Activated T-cell treated with anti-CD3 and anti-CD28 coated beads, Interleukin-2, amount 50 U/mL, for 24 hours (primary cell): ENCODE results near the gene PRKRA.
"Not testable (repeated sequence)": the region's sequence is repeated elsewhere in the genome, so short reads cannot be mapped to it uniquely, and the experiment has no call there.

Source experiments
- DNase-seq: peaks from one replicate; pipeline ENCODE4 v3.0.0-alpha.2; 2020
- H3K27ac Mint-ChIP-seq: 2 replicates; pipeline ENCODE4 v1.8.0; 2020; ENCODE audit warnings: mild to moderate bottlenecking, mixed read lengths
- H3K27me3 Mint-ChIP-seq: 2 replicates; pipeline ENCODE4 v1.8.0; 2020; ENCODE audit warnings: mixed read lengths
- H3K36me3 Mint-ChIP-seq: 2 replicates; pipeline ENCODE4 v1.8.0; 2020; ENCODE audit warnings: low read depth, mixed read lengths
- H3K4me1 Mint-ChIP-seq: 2 replicates; pipeline ENCODE4 v1.8.0; 2020; ENCODE audit warnings: low read depth, mixed read lengths
- H3K4me3 Mint-ChIP-seq: 2 replicates; pipeline ENCODE4 v1.8.0; 2020; ENCODE audit warnings: mild to moderate bottlenecking, moderate library complexity, mixed read lengths
- H3K9me3 Mint-ChIP-seq: 2 replicates; pipeline ENCODE4 v1.8.0; 2020; ENCODE audit warnings: mixed read lengths

Gene PRKRA

DNA sequence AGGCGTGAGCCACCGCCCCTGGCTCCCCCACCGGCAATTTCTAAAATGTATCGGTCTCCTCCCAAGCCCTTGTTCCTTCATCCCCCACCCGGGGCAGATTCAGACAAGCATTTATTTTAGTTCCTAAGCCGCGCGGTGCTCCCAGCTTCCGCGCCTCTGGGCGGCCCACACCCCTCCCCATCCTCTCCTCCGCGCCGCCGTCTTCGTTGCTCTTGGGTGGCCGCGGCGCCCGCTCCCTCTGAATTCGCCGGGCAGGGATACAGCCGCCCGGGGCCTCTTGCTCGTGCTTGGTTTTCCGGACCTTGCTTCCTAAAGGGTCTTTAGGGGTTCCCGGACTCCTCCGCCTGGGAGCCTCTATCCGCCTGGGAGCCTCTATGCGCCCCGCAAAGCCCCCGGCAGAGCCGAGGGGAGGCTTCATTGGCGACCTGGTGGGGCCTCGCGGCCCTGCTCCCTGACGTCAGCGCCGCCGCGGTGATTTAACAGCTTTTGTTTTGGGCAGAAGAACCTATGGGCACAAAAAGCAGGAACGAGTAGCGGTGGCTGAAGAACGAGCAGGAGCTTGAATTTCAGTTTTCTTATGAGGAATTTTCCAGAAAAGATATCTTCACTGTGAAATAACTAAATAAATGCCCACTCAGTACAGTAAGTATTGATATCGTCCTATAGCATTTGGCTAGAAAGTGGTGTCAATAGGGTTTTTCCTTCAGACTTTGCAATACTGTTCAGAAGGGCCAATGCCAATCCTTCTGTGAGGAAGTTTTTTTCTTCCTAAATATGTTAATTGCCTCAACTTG lies 37.3 kb downstream of the PRKRA start:
- H3K36me3 Mint-ChIP-seq = peaks cover 9% of the 10 kb centered on the region
- peak; percentile 86 for DNase-seq
- no peaks in the 10 kb centered on the region for H3K27me3 Mint-ChIP-seq
- H3K4me3 Mint-ChIP-seq = peak overlapping the region; percentile 89
- peaks cover 23% of the 10 kb centered on the region for H3K4me1 Mint-ChIP-seq
- H3K27ac Mint-ChIP-seq = peak overlapping the region; percentile 93
- no peaks in the 10 kb centered on the region for H3K9me3 Mint-ChIP-seq

DNA sequence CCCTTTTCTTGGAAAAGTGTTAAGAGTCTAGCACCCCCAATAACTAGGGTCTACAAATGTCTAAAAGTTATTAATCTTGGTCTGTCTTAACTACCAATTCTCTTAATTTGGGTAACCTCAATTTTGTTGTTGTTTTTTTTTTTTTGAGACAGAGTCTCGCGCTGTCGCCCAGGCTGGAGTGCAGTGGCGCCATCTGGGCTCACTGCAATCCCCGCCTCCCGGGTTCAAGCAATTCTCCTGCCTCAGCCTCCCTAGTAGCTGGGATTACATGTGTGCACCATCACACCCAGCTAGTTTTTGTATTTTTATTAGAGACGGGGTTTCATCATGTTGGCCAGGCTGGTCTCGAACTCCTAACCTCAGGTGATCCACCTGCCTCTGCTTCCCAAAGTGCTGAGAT lies 38.5 kb downstream of the PRKRA start:
- not testable (repeated sequence) for H3K27ac Mint-ChIP-seq, H3K36me3 Mint-ChIP-seq, H3K27me3 Mint-ChIP-seq, H3K9me3 Mint-ChIP-seq, DNase-seq
- peaks cover 23% of the 10 kb centered on the region for H3K4me1 Mint-ChIP-seq
- H3K4me3 Mint-ChIP-seq = peak overlapping the region; percentile 89

DNA sequence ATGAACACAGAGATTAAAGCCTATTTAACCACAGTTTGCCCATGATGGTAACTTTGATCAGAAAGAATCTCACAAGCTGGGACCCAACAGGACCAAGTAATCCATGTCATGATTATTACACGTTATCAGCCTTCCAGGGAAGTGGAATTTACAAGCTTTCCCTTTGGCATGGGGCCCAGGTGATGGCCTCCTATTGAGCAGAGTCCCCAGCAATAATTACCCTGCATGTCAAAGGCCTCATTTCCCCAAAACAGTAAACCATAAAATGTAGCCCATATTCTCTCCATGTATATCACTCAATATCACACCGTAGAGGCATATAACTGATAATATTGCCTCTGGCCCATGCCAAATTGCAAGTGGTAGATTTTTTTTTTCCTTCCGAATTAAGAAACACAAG lies 38.9 kb downstream of the PRKRA start:
- no peak for DNase-seq
- Mint-ChIP-seq H3K4me3 (no peak overlapping the region), H3K27me3 (no peaks in the 10 kb centered on the region), H3K27ac (no peak overlapping the region), H3K9me3 (no peaks in the 10 kb centered on the region), H3K4me1 (peaks cover 23% of the 10 kb centered on the region), H3K36me3 (peaks cover 9% of the 10 kb centered on the region)

DNA sequence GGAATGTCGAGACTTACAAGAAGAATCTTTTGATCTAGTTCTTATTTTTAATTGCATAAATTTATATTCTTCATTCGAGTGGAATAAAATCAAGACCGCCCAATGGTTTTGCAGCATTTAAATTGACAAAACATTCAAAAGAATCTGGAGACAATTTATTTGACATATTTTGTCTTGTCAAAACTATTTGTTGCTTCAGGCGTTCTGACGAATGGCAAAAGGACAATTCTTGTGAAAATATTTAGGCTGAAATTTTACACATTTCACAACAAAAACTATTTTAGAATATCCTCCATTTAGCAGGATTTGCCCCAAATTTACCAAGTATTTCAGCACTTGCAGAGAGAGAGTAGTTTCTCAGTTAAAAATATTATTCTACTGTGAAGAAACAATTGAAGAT lies 41.7 kb downstream of the PRKRA start:
- Mint-ChIP-seq H3K4me3 (no peak overlapping the region), H3K36me3 (peaks cover 8% of the 10 kb centered on the region), H3K27ac (no peak overlapping the region), H3K9me3 (no peaks in the 10 kb centered on the region), H3K27me3 (no peaks in the 10 kb centered on the region), H3K4me1 (peaks cover 17% of the 10 kb centered on the region)
- no peak for DNase-seq

DNA sequence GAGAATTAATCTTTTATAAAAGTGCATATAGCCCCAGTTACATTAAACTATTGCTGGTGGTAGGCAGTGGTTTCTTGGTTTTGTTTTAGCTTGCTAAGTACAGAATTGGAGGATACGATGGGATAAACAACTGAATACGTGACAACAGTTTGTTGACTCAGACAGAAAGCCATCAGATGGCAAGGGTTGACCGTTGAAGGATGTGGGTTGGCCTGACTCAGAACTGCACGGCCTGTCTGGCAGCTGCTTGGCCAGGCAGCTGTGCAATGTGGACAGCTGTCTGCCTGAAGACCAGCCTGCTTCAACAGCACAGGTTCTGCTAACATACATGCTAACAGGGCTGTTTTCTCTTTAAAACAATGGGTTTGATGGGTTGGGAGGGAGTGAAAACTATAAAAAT lies 46.6 kb downstream of the PRKRA start:
- peaks cover 11% of the 10 kb centered on the region for H3K27me3 Mint-ChIP-seq
- no peak overlapping the region for H3K4me3 Mint-ChIP-seq
- peaks cover 9% of the 10 kb centered on the region for H3K4me1 Mint-ChIP-seq
- H3K27ac Mint-ChIP-seq = no peak overlapping the region
- H3K36me3 Mint-ChIP-seq = no peaks in the 10 kb centered on the region
- H3K9me3 Mint-ChIP-seq = no peaks in the 10 kb centered on the region
- no peak for DNase-seq

DNA sequence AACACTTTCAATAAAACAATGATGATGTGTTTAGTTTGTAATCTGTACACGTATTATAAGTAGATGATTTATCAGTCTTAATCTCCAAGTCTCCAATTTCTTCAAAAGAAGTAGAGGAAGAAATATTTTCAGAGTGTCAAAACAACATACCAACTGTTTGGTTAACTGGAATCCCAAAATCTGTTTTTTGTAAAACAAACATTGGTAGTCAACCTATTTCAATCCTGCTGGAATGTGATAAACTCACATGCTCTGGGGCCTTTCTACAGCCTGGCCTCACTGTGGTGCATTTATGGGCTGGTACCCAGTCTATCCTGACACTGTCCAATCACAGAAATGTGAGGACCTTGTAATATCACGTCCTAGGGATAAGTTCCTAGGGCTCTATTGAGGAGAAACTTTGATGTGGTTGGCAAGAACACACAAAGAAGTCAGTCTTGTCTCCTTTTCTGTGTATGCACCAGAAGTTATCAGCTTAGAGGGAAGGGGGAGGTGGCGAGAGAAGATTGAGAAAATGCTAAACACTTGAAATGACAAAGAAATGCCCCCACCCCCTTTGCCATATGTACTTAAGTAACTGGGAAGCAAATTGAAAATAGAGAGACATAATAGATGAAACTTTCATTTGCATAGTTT lies 47.2 kb downstream of the PRKRA start:
- DNase-seq = no peak
- H3K4me3 Mint-ChIP-seq = no peak overlapping the region
- H3K27ac Mint-ChIP-seq = no peak overlapping the region
- H3K9me3 Mint-ChIP-seq = no peaks in the 10 kb centered on the region
- no peaks in the 10 kb centered on the region for H3K36me3 Mint-ChIP-seq
- H3K4me1 Mint-ChIP-seq = peaks cover 9% of the 10 kb centered on the region
- peaks cover 11% of the 10 kb centered on the region for H3K27me3 Mint-ChIP-seq

DNA sequence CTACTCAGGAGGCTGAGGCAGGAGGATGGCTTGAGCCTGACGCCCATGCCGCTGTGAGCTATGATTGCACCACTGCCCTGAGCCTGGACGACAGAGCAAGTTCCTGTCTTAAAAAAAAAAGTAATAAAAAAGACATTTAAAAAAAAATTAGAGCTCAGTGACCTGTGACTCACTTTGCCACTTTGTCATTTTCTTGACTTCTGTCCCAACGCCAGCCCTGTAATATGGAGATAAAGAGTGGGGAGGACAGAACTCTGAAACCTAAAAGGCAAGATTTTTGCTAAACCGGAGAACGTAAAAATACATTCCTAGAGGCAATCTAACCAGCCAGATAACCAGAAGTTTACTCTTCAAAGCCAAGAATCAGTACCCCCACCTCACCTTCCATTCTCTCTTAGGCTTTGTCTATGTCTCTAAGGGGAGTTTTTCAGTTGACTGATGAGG lies 49.0 kb downstream of the PRKRA start:
- Mint-ChIP-seq H3K4me3 (no peak overlapping the region), H3K27ac (no peak overlapping the region), H3K27me3 (peaks cover 11% of the 10 kb centered on the region), H3K4me1 (peaks cover 9% of the 10 kb centered on the region), H3K36me3 (no peaks in the 10 kb centered on the region), H3K9me3 (no peaks in the 10 kb centered on the region)
- no peak for DNase-seq

DNA sequence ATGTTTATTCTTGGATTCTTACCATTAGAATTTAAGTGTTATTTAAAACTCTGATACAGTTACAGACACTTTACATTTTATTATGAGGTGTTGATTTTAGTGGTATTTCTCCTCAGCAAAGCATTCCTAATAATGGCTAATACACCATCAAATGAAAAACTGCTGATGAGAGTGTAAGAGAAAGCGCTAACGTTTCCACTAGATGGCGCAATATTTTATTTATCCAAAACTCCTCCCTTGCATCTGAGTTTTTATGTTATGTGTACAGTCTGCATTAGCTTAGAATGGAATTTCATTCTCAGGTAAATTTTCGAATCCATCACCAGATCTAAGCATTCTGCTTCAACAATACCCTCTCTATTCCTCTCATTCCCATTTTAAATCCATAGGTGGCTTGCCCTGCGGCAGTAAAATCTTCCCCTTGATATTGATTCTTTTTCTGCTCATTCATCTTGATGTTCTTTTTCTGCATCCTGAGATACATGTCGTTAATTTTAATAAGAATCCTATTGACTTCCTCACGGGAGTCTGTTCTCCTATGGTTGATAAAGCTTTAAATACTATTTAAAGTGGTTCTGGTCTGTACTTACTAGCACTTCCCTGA lies 53.9 kb downstream of the PRKRA start:
- Mint-ChIP-seq H3K27ac (no peak overlapping the region), H3K36me3 (no peaks in the 10 kb centered on the region), H3K4me3 (no peak overlapping the region), H3K9me3 (no peaks in the 10 kb centered on the region), H3K27me3 (peaks cover 9% of the 10 kb centered on the region), H3K4me1 (no peaks in the 10 kb centered on the region)
- DNase-seq = no peak

DNA sequence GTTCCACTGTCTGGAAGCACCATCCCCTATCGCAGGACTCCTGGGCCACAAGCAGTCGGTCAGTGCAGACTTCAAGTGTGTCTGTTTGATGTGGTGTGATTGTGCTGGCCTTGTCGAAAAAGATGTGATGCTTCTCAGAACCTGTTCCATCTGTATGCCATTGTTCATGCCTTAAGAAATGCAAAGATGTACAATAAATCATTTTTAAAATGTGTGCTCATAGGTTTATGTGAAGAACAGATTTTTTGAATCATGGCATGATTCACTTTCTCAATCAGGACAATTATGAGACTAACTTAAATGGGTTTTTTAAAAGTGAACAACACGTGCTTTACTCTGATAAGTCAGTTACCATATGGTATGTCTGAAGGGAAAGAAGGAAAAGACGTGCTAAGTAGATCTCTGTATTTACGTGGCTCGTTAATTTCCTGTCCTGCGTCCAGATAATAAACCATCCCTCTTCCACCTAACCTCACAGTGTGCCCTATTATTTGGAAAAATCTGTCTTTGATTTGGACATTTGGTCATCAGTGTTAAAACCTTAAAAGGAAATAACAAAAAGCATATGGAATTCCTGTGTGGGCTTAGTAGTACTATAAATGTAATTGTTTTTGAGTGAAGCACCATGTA lies 54.9 kb downstream of the PRKRA start:
- no peak overlapping the region for H3K27ac Mint-ChIP-seq
- no peak overlapping the region for H3K4me3 Mint-ChIP-seq
- no peaks in the 10 kb centered on the region for H3K4me1 Mint-ChIP-seq
- DNase-seq = no peak
- H3K9me3 Mint-ChIP-seq = no peaks in the 10 kb centered on the region
- H3K27me3 Mint-ChIP-seq = peaks cover under 1% of the 10 kb centered on the region
- no peaks in the 10 kb centered on the region for H3K36me3 Mint-ChIP-seq

DNA sequence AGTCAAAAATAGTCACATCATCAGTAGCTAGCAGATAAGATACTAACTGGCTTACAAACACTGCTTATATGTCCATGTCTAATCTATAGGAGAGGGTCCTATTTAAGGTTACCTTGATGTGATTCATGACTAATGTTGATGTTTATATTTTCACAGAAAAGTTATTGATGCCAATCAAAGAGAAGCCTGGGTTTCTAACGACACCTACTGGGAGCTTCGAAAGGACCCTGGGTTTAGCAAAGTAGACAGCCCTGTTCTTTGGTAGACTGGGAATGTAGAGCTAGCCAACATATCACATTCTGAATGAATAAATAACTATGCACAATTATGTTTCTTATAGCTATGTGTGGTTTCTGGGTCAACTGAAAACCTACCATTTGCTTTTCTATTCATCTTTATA lies 55.7 kb downstream of the PRKRA start:
- no peak overlapping the region for H3K27ac Mint-ChIP-seq
- no peak for DNase-seq
- no peaks in the 10 kb centered on the region for H3K4me1 Mint-ChIP-seq
- H3K9me3 Mint-ChIP-seq = no peaks in the 10 kb centered on the region
- no peaks in the 10 kb centered on the region for H3K27me3 Mint-ChIP-seq
- no peaks in the 10 kb centered on the region for H3K36me3 Mint-ChIP-seq
- no peak overlapping the region for H3K4me3 Mint-ChIP-seq

DNA sequence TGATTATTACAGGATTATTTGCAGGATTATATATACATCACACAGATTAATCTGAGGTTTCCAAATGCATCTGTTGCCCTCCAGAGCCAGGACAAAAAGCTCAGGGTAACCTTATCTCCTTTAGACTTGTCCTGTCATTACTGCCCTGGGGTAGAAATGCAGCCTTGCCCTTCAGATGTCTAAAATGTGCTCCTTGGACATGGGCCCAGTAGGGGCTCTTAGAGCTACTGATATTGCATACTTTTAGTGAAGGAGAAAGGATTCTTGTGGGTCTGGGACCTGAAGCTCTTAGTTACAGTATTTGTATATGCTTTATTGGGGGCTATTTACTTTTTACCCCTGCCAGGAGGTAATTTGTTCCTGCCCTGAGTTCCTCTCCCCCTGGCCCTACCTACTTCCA lies 56.1 kb downstream of the PRKRA start:
- Mint-ChIP-seq H3K4me3 (no peak overlapping the region), H3K27me3 (no peaks in the 10 kb centered on the region), H3K4me1 (no peaks in the 10 kb centered on the region), H3K36me3 (no peaks in the 10 kb centered on the region), H3K9me3 (no peaks in the 10 kb centered on the region), H3K27ac (no peak overlapping the region)
- no peak for DNase-seq

DNA sequence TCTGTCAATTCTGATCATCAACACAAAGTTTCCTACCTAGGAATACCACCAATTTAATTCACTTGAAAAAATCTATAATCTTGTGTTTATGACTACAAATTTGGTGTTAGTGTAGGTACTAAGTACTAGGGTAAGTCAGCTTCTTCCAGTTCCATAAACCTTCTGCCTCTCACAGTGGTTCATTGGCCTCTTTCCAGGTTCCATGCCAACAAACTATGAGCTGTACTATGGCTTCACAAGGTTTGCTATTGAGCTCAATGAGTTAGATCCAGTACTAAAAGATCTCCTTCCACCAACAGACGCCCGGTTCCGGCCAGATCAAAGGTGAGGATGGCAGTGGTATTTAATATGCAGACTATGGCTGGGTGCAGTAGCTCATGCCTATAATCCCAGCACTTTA lies 58.8 kb downstream of the PRKRA start:
- H3K27me3 Mint-ChIP-seq = no peaks in the 10 kb centered on the region

DNA sequence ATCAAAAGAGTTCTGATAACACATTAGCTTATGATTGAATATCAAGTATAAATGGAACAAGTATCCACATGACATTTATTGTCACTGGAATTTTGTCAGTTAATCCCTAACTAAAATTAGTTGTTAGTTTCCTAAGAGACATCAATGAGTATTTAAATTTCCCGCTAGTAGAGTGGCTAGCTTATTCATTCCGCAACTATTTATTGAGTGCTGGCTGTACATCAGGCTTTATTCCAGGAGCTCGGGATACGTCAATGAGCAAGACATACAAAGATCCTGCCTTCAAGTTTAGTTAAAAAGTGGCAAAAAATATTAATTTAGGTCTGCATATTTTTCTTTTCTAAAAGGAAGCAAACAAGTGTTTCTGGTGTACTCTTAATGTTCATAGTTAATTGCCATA lies 59.3 kb downstream of the PRKRA start:
- no peak overlapping the region for H3K27ac Mint-ChIP-seq
- no peak overlapping the region for H3K4me3 Mint-ChIP-seq
- no peaks in the 10 kb centered on the region for H3K9me3 Mint-ChIP-seq
- no peaks in the 10 kb centered on the region for H3K36me3 Mint-ChIP-seq
- peaks cover 5% of the 10 kb centered on the region for H3K4me1 Mint-ChIP-seq
- no peak for DNase-seq
- no peaks in the 10 kb centered on the region for H3K27me3 Mint-ChIP-seq

More for the DNA sequence above, 58.8 kb downstream of the PRKRA start:
- H3K36me3 Mint-ChIP-seq = no peaks in the 10 kb centered on the region
- no peak overlapping the region for H3K4me3 Mint-ChIP-seq
- no peaks in the 10 kb centered on the region for H3K9me3 Mint-ChIP-seq
- DNase-seq = no peak
- no peak overlapping the region for H3K27ac Mint-ChIP-seq
- peaks cover 1% of the 10 kb centered on the region for H3K4me1 Mint-ChIP-seq

DNA sequence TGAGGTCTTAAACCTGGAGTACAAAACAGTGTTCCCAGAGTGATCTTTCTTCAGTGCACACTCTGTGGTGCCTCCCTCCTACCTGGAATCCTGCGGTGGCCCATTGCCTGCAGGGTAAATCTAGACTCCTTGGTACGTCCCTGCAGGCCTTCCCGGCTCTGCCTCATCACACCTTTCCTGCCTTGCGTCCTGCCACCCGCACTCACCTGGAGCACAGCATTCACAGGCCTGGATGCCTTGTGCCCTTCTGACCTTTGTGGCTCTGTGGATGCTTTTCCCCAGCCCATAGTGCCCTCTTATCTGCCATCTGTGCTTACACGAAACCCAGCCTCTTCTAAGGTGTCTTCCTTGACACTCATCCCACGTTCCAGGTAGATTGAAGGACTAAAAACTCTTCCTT lies 62.7 kb downstream of the PRKRA start:
- H3K27me3 Mint-ChIP-seq = no peaks in the 10 kb centered on the region
- H3K27ac Mint-ChIP-seq = no peak overlapping the region
- no peaks in the 10 kb centered on the region for H3K9me3 Mint-ChIP-seq
- H3K36me3 Mint-ChIP-seq = no peaks in the 10 kb centered on the region
- H3K4me1 Mint-ChIP-seq = peaks cover 5% of the 10 kb centered on the region
- DNase-seq = no peak
- no peak overlapping the region for H3K4me3 Mint-ChIP-seq
